Measurements from ENCODE around the gene ANXA2. TPM values are rescaled to one million over a fixed set of nuclear protein-coding genes. Genes with fewer than 3 reads are reported as not detected.

Gene ANXA2
- total RNA-seq, 1 experiment from 2014 or later: 1,038 TPM

- BruUV-seq (replicated peaks): no TSS peak
- intact Hi-C loops (cut with micrococcal nuclease; ENCODE audit: unreplicated experiment): no loop called here
- H3K27ac ChIP-seq (ENCODE audit: low read depth, low read length, poor library complexity, severe bottlenecking): no peak overlapping the region
- TF ChIP-seq EZH2 (IDR thresholded peaks at IDR 0.05; ENCODE audit: borderline replicate concordance, low read depth, low read length, poor library complexity, severe bottlenecking): no peak
- no peak for TF ChIP-seq CTCF (conservative IDR thresholded peaks at IDR 0.05; ENCODE audit: low read depth, low read length)
- H3K4me1 ChIP-seq (ENCODE audit: insufficient read depth, low read length, poor library complexity, severe bottlenecking): peaks cover 50% of the 10 kb centered on the region
- H3K27me3 ChIP-seq (replicated peaks; ENCODE audit: insufficient read depth, low read depth, low read length, poor library complexity): no peaks in the 10 kb centered on the region
- no peaks in the 10 kb centered on the region for H3K9me3 ChIP-seq (ENCODE audit: low read depth, low read length, poor library complexity, severe bottlenecking)
- CTCF ChIA-PET: no interaction called here
- no peak for DNase-seq (ENCODE audit: low spot score)
- no peak overlapping the region for H3K4me3 ChIP-seq (ENCODE audit: low read depth, low read length, poor library complexity, severe bottlenecking)
- POLR2A ChIA-PET (ENCODE audit: low non-redundant PET): no interaction called here
- H3K36me3 ChIP-seq (ENCODE audit: insufficient read depth, low read length, poor library complexity, severe bottlenecking): peaks cover 25% of the 10 kb centered on the region
Measured at GRCh38 chr15:60387321-60387720, 10.5 kb downstream of the ANXA2 start.

GRCh38 chr15:60386615-60387014 lies 11.2 kb downstream of the ANXA2 start:
- CTCF ChIA-PET: no interaction called here
- no peak for DNase-seq (ENCODE audit: low spot score)
- POLR2A ChIA-PET (ENCODE audit: low non-redundant PET): no interaction called here
- Histone ChIP-seq H3K4me3 (ENCODE audit: low read depth, low read length, poor library complexity, severe bottlenecking) (no peak overlapping the region), H3K27me3 (replicated peaks; ENCODE audit: insufficient read depth, low read depth, low read length, poor library complexity) (no peaks in the 10 kb centered on the region), H3K27ac (ENCODE audit: low read depth, low read length, poor library complexity, severe bottlenecking) (no peak overlapping the region), H3K9me3 (ENCODE audit: low read depth, low read length, poor library complexity, severe bottlenecking) (no peaks in the 10 kb centered on the region), H3K36me3 (ENCODE audit: insufficient read depth, low read length, poor library complexity, severe bottlenecking) (peaks cover 25% of the 10 kb centered on the region), H3K4me1 (ENCODE audit: insufficient read depth, low read length, poor library complexity, severe bottlenecking) (peaks cover 46% of the 10 kb centered on the region)
- TF ChIP-seq CTCF (conservative IDR thresholded peaks at IDR 0.05; ENCODE audit: low read depth, low read length): no peak
- TF ChIP-seq EZH2 (IDR thresholded peaks at IDR 0.05; ENCODE audit: borderline replicate concordance, low read depth, low read length, poor library complexity, severe bottlenecking): no peak
- BruUV-seq (replicated peaks): no TSS peak
- intact Hi-C loops (cut with micrococcal nuclease; ENCODE audit: unreplicated experiment): no loop called here

GRCh38 chr15:60385620-60386552 lies 11.9 kb downstream of the ANXA2 start:
- H3K4me3 ChIP-seq (ENCODE audit: low read depth, low read length, poor library complexity, severe bottlenecking): no peak overlapping the region
- no peak for DNase-seq (ENCODE audit: low spot score)
- H3K9me3 ChIP-seq (ENCODE audit: low read depth, low read length, poor library complexity, severe bottlenecking): no peaks in the 10 kb centered on the region
- H3K27me3 ChIP-seq (replicated peaks; ENCODE audit: insufficient read depth, low read depth, low read length, poor library complexity): no peaks in the 10 kb centered on the region
- ChIA-PET CTCF (no interaction called here), POLR2A (ENCODE audit: low non-redundant PET) (no interaction called here)
- H3K27ac ChIP-seq (ENCODE audit: low read depth, low read length, poor library complexity, severe bottlenecking): no peak overlapping the region
- peaks cover 42% of the 10 kb centered on the region for H3K4me1 ChIP-seq (ENCODE audit: insufficient read depth, low read length, poor library complexity, severe bottlenecking)
- H3K36me3 ChIP-seq (ENCODE audit: insufficient read depth, low read length, poor library complexity, severe bottlenecking): peaks cover 31% of the 10 kb centered on the region
- BruUV-seq (replicated peaks): no TSS peak
- intact Hi-C loops (cut with micrococcal nuclease; ENCODE audit: unreplicated experiment): no loop called here
- TF ChIP-seq EZH2 (IDR thresholded peaks at IDR 0.05; ENCODE audit: borderline replicate concordance, low read depth, low read length, poor library complexity, severe bottlenecking): no peak
- no peak for TF ChIP-seq CTCF (conservative IDR thresholded peaks at IDR 0.05; ENCODE audit: low read depth, low read length)

Data from A673 (cell line).